Testis (tissue), 2 donors: ENCODE data around the gene TMEM63A.

ENCODE experiments used
- CTCF ChIP-seq, 3 experiments: fragments of 450-650 bp in 2 of 3; fragments of 200-600 bp in 1 of 3; sonication (generic) in 1 of 3; IDR thresholded peaks; one replicate each; pipeline ENCODE4 v1.5.1; 2016 to 2019; ENCODE audit warnings: antibody characterized with exemption in 3 of 3, mild to moderate bottlenecking in 2 of 3, moderate library complexity in 1 of 3
- POLR2A ChIP-seq: fragments of 450-650 bp; IDR thresholded peaks from one replicate; pipeline ENCODE4 v1.6.1; 2017; ENCODE audit warnings: antibody characterized with exemption, mild to moderate bottlenecking, moderate library complexity

- TF ChIP-seq CTCF (IDR thresholded peaks at IDR 0.05) (no peak), POLR2A (no peak)
Observed at GRCh38 chr1:225825078-225825477, 57.1 kb downstream of the TMEM63A start.
